Measurements from ENCODE around the gene AP2A2. TPM values are rescaled to one million over a fixed set of nuclear protein-coding genes. Genes with fewer than 3 reads are reported as not detected.

Gene AP2A2
- total RNA-seq, 1 donor from 2014 or later = 34.6 TPM

DNA sequence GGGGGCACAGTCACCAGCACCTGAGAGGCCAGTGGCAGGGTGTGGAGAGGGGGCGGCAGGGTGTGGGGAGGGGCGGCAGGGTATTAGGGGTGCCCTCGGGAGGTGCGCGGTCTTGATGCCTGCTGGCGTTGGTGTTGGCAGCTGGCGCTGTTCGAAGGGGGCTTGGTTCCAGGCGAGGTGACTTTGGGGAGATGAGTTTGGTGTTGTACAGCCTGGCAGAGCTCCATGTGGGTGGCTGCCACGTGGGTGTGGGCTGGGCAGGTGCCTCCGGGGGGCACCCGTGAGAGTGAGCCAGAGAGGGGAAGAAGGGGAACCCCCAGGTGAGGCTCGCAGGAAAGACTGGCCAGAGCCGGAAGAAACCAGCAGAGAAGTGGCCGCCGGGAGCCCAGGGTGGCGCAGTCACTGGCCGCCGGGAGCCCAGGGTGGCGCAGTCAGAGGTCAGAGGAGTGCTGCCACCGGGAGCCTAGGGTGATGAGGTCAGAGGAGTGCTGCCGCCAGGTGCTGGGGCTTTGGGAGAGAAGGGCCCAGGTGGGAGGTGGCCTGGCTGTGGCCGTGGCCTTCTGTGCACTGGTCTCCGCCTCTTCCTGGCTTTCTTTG lies 66.1 kb downstream of the AP2A2 start:
- FAIRE-seq = no peak

DNA sequence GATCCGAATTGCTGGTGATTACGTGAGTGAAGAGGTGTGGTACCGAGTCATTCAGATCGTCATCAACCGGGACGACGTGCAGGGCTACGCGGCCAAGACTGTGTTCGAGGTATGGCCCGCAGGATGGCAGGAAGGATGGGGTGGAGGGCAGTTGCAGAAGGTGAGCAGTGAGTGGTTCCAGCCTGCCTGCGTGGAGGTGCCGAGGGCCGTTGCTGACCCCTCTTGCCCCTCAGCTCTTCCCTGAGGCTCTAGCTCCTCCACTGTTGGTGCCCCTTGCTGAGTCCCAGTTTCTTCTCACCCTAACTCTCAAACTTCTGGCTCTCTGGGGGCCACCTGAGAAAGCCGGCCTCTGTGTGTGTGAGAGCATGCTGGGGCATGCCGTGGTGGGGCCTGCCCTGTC lies 66.9 kb downstream of the AP2A2 start:
- no peak for FAIRE-seq

More for the DNA sequence above, 66.1 kb downstream of the AP2A2 start:
- DNase-seq (ENCODE audit: low spot score in 2 of 2) = no peak

DNA sequence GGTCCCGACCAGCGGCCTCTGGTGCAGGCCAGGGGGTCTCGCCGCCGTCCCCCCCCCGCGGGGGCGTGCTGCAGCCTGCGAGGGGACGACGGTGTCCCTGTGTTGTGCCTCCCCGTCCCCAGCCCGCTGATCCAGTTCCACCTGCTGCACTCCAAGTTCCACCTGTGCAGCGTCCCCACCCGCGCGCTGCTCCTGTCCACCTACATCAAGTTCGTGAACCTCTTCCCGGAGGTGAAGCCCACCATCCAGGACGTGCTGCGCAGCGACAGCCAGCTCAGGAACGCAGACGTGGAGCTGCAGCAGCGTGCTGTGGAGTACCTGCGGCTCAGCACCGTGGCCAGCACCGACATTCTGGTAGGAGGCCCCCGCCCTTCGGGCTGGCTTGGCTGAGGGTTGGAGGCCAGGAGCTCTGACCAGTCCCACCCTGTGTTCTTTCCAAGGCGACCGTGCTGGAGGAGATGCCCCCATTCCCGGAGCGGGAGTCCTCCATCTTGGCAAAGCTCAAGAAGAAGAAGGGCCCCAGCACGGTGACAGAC lies 68.0 kb downstream of the AP2A2 start:
- DNase-seq (ENCODE audit: low spot score in 2 of 2) = no peak
- FAIRE-seq = no peak

More for the DNA sequence above, 66.9 kb downstream of the AP2A2 start:
- DNase-seq (ENCODE audit: low spot score in 2 of 2) = no peak

DNA sequence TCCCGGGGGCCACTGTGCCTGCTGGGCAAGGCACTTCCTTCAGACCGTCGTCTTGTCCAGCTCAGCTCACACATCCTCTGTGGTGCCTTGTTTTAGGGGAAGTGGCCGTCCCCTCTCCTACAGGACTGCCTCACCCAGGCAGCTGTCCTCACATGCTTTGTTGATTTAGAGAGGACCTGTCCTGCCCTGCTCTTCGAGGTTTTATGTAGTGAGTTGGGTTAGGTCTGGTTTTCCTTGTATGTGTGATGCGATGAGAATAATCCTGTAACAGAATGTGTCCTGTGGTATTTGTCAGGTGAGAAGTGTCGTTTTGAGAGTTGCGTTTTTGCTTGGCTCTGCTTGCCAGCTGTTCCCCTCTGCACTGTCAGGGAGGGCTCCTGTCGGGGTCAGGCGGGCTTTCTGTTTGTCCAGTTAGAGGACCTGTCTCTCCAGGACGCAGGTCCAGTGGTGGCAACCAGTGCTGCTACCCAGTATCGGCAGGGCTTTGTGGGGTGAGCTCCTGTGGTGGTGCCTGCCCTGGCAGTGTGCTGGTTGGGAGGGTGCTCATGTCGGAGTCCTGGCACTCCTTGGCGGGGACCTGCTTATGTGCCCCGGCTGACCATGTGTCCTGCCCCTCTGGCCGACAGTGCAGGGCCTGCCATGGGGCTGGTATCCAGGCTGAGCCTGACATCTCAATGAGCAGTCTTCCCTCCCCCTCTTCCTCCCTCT lies 69.5 kb downstream of the AP2A2 start:
- DNase-seq (ENCODE audit: low spot score in 2 of 2) = no peak
- FAIRE-seq = no peak

DNA sequence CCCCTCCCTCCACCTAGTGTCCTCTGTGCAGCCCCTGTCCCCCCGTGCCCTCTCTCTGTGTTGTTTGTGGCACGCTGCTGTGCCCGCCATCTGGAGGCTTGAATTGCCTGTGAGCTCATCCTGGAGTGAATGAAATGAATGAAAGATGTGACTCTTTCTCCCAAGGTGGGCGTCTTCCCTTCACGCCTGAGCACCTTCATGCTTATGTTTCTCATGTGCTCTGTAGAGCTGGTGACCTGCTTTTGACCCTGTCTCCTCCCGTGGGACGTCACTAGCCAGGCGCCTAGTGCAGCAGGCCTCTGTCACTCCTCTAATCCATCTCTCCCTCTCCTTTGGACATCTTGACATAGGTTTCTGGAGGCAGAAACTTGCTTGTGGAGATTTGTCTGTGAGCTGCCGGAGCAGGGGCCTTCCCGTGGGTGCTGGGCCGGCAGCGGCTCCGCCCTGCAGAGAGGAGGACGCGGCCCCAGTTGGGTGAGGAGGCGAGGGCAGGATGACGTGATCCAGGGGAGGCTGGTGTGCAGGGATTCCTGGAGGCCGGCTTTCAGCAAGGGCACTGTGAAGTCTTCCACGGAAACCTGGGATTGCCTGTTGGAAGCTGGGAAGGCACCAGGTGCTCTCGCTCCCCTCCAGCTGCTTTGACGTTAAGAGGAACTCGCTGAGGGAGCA lies 70.2 kb downstream of the AP2A2 start:
- FAIRE-seq (no peak), DNase-seq (ENCODE audit: low spot score in 2 of 2) (no peak)

DNA sequence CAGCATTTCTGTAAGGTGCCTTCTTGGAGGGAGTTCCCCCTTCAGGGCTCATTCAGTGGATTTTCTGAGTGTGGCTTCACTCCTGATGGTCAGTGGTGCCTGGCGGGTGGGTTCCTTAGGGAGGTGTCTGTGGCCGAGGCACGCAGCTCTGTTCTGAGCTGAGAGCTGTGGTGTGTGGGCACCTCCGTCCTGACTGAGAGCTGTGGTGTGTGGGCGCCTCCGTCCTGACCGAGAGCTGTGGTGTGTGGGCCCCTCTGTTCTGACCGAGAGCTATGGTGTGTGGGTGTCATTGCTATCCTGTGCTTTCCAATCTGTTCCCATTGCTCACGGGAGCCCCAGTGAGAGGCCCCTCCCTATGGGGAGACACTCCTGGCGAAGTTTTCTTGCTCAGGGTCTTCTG lies 71.0 kb downstream of the AP2A2 start:
- FAIRE-seq (no peak), DNase-seq (ENCODE audit: low spot score in 2 of 2) (no peak)

DNA sequence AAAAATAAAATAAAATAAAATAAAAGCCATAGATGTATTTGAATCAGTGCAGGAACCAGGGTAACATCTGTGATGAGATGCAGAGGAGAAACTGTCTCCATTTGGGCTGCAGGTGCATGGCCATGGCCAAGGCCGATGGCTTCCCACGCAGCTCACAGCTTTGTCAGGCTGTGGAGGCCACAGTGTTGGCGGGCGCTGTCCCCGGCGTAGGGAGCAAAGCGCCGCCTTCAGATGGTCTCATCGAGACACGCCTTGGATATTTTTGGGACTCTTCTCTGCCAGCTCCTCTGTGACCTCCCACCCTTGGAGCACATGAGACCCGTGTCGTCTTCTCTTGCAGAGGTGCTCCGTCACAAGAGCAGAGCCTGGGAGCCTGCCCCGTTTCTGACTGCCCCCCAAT lies 72.2 kb downstream of the AP2A2 start:
- DNase-seq (ENCODE audit: low spot score in 2 of 2) (no peak), FAIRE-seq (no peak)

DNA sequence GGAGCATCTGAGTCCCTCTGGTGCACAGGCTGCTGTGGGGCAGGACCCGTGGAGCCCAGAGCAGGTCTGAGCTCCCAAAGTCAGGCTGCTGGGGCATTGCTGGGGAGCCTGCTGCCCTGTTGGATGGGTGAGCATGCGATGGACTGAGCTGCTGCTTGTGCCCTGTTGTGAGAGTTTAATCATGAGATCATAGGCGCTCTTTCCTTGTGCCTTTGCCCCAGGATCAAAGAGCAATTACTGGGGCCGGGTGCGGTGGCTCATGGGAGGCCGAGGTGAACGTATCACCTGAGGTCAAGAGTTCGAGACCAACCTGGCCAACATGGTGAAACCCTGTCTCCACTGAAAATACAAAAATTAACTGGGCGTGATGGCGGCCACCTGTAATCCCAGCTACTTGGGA lies 73.3 kb downstream of the AP2A2 start:
- FAIRE-seq (no peak), DNase-seq (ENCODE audit: low spot score in 2 of 2) (no peak)

DNA sequence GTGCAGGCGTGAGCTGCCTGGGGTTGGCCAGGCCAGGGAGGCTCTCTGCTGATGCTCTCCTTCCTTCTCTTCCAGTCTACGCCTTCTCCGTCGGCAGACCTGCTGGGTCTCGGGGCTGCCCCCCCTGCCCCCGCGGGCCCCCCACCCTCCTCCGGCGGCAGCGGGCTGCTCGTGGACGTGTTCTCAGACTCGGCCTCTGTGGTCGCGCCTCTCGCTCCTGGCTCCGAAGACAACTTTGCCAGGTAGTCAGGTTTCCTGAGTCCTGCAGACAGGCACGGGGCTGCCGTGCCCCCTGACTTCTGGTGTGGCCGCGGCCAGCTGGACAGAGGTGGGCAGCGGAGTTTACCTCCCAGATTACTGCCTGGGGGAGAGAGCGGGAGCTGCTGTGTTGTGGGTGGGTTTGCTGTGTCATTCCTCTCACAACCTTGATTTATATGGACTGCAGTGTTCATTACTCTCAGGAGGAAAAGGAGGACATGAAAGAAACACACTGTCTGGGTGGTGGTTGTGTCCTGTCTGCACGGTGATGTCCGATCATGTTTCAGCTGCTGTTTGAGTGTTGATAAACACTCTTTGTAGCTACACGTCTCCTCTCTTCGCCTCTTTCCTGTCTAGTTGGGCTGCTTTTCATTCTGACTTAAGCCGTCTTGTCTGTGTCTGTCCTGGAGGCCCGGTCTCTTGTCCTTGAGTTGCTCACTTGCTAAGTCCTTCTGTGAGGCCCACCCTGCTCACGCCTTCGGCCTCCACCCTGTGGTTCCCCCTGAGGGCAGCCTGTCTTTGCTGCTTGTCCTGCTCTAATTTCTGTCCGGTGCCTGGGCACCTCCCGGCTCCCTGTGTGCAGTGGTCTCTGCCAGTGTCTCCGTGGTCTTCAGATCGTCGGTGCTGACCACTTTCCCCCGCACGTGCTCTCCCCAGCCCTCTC lies 74.9 kb downstream of the AP2A2 start:
- DNase-seq (ENCODE audit: low spot score in 2 of 2) (no peak), FAIRE-seq (no peak)

DNA sequence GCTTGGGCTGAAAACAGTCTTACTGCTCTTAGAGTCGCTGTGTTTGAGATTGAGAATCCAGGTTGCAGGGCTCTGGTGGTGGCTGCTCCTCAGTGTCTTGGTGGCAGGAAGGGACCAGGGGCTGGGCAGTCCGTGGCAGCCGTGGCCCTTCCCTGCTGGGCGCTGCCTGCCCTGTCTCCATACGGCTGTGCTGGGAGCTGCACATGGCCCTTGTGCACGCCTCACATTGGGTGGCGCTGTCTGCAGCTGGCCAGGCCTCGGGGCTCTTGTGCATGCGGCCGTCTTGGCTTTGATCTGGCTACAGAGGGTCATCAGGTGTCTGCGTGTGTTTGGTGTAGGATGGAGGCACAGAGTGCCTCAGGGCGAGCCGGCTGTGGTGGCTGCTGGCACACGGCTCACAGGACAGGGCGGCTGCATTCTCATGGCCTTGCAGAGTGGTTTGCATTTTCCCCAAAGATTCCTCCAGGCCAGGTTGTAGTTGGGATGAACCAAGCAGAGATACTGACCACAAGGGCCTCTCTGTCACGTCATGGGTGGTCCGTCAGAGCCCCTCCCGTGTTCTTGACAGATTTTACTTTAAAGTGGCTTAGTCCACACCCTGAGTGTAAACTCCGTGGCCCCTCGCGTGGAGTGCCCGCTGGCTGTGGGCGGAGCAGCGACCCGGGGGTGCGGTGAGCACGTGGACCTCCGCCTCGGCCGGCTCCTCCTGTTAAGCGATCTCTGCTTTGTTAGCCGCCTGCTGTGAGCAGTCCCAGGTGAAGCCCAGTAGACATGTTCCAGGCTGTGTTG lies 76.1 kb downstream of the AP2A2 start:
- DNase-seq (ENCODE audit: low spot score in 2 of 2) (no peak), FAIRE-seq (no peak)

DNA sequence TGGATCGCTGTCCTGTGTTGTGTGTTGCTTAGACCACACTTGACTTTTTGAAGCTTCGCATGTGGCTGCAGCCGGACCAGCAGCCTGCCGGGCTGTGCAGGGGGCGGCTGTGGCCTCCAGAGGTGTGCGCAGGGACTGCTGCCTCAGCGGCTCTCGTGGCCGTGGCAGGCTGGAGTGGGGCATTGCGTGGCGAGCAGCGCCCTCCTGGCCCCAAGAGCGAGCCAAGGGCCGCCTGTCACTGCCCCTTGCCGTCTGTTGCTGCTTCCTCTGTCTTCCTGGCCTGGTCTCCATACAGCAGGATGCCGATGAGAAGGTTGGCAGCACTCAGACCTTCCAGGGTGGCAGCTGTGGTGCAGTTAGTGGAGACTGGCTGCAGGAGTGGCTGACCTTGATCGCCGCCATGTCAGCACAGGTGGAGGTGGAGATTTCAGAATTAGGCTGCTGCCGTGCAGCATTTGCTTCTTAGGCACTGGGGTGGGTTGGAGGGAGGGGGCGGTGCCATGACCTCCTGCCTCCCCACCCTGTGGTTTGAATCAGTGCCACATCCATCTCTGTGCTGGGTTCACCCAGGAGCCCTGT lies 76.8 kb downstream of the AP2A2 start:
- FAIRE-seq (no peak), DNase-seq (ENCODE audit: low spot score in 2 of 2) (no peak)

DNA sequence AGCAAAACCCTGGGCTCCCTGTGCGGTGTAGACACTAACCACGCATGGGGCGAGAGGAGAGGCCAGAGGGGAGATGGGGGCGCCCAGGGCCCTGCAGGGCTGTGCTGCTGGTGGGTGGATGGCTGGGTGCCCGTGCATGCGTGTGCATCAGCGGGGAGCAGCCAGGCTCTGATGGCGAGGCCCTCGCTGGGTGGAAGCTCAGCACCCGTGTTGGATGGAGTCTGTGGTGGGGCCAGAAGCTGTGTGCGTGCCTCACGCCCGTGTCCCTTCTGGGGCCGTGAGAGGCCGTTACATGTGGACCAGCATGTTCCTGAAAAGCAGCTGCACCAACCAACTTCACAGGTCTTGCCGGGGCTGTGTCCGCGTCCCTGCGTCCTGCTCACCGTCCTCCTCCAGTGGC lies 77.5 kb downstream of the AP2A2 start:
- FAIRE-seq (no peak), DNase-seq (ENCODE audit: low spot score in 2 of 2) (no peak)

DNA sequence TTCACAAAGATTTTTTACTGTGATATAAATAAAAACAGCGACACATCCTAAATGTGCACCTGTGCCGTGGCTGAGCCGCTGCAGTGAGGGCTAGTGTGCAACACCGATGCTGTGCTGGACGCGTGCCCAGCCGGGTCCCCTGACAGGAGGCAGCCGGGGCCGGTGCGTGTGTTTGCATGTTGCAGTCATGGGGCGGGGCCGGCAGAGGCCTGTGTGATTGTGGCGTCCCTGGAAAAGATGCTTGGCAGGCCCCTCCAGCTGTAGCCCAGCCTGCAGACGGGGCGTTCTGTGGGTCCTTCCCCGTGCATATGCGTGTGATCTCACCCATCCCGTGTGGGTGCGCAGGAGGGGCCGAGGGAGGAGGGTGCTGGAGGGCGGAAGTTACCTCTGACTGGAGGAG lies 80.3 kb downstream of the AP2A2 start:
- DNase-seq (ENCODE audit: low spot score in 2 of 2) (no peak), FAIRE-seq (no peak)

DNA sequence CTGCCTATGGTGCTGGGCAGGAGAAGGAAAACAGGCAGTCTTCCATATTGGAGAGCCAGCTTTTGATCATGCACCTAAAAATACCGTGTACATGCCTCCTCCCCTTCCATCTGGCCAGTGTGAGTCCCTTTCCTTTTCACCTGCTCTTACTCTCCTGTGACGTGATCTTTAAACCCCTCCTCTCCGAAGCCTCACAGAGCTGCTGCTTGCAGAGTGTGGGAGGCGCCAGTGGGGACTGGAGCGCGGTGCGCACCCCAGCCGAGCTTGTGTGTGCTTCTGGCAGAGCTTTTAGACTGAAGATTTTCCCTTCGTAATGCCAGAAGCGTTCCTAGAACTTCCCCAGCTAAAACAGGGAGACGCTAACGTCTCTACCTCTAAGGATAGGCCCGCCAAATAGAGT lies 81.1 kb downstream of the AP2A2 start:
- DNase-seq (ENCODE audit: low spot score in 2 of 2) (peak in 1 of 2 donors; percentile 72), FAIRE-seq (no peak)

DNA sequence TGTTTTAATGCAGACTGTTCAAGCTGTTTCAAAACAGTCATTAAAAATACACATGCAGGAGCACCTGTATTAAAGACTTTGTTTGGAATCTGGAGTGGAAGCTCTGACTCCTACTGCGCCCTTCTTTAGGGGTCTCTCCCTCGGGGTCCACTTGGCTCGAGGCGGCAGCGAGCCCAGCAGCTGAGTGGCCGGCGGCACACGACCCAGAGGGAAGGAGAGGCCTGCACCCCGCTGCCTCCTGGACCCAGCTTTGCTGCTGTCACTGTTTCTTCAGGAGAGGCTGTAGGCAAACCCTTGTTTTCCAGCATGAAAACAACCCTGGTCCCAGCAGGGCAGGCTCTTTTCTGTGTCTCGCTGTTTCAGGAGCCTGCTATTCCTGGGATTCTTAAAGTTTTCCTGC lies 81.6 kb downstream of the AP2A2 start:
- DNase-seq (ENCODE audit: low spot score in 2 of 2) = no peak
- no peak for FAIRE-seq

DNA sequence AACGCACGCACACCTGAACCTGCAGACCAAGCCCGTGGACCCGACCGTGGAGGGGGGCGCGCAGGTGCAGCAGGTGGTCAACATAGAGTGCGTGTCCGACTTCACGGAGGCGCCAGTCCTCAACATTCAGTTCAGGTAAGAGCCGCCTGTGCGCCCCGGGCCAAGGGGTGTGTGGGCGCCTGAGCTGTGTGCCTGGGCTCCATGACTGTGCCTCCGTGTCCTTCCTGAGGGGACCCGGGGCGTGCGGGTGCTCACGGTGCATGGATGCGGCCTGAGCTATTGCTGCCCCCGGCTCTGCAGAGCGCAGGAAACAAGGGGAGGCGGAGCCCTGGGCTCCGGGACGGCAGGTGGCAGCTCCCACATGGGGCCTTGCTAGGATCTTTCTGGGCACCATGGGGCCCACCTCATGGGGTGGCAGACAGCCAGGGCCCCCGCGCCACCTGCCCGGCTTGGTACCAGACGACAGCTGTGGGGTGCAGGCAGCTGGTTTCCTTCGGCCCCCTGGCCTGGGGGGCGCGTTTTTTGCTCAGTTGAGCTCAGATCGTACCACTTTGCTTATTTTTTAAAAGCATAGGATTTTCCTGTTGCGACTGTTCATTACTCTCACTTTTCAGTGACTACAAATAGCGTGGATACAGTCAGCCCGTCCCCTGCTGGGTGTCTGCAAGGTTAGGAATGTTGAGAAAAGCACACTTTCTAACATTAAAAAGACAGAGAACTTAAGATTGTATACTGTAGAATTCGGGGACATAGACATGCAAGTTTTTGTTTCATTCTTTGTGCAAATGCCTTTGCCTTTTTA lies 82.5 kb downstream of the AP2A2 start:
- DNase-seq (ENCODE audit: low spot score in 2 of 2) (no peak), FAIRE-seq (no peak)

DNA sequence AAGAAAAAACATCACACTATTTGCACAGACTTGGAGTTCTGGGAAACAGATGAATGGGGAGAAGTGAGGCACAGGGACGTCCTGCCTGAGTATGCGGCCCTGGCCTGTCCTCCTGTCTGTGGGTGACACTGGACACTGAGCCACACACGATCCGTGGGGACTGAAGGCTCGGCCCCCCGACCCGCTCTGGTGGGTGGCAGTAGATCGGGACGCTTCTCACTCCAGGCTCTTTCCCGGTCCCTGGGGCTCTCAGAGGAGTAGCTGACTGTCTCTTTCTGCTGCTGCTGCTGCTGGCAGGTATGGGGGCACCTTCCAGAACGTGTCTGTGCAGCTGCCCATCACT lies 83.1 kb downstream of the AP2A2 start:
- DNase-seq (ENCODE audit: low spot score in 2 of 2) (no peak), FAIRE-seq (no peak)

DNA sequence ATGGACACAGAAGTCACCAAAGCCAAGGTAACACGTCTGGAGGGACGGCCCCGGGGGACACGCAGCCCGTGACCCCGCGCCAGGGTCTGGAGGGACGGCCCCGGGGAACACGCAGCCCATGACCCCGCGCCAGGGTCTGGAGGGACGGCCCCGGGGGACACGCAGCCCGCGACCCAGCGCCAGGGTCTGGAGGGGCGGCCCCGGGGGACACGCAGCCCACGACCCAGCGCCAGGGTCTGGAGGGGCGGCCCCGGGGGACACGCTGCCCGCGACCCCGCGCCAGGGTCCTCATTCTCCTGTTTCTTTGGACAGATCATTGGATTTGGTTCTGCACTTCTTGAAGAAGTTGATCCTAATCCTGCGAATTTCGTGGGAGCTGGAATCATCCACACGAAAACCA lies 83.7 kb downstream of the AP2A2 start:
- no peak for FAIRE-seq

DNA sequence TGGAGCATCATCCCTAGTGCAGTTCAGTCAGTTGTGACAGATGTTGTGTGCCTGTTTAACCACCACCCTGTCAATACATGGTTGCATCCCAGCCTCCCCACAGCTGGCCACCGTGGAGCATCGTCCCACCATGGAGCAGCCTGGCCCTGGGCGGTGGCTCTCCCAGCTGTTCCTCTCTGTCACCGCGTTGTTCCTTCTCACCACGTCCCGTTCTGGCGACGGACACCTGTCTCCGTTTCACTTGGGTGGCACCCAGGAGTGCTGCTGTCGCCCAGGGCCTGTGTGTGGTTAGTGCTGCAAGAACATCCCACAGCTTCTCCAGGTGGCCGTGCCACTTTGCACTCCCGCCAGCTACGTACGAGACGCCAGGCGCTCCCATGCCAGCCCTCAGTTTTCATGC lies 84.3 kb downstream of the AP2A2 start:
- FAIRE-seq = no peak

More for the DNA sequence above, 83.7 kb downstream of the AP2A2 start:
- DNase-seq (ENCODE audit: low spot score in 2 of 2) = no peak

More for the DNA sequence above, 84.3 kb downstream of the AP2A2 start:
- no peak for DNase-seq (ENCODE audit: low spot score in 2 of 2)
